GM23338 (cell line): ENCODE results near the gene PPP2R2D. TPM values are rescaled to one million over a fixed set of nuclear protein-coding genes. Genes with fewer than 3 reads are reported as not detected.

Experiments
- ATAC-seq: fragments of 200-7000 bp; cut with Tn5 transposase; 3 replicates; pipeline ENCODE4 v1.9.1; 2020
- DNase-seq: peaks from one replicate; pipeline ENCODE4 v3.0.0-alpha.2; 2015; ENCODE audit warnings: low spot score
- H2AFZ ChIP-seq: fragments of 200-600 bp; sonication (generic); 2 replicates; pipeline ENCODE4 v1.8.0; 2016; ENCODE audit warnings: antibody characterized with exemption, mild to moderate bottlenecking, moderate library complexity
- H3F3A ChIP-seq: fragments of 200-600 bp; sonication (generic); replicated peaks from 2 replicates; pipeline ENCODE4 v1.8.0; 2017; ENCODE audit warnings: antibody characterized with exemption, mixed run types, low read depth
- H3K27ac ChIP-seq: fragments of 200-600 bp; sonication (generic); 2 replicates; pipeline ENCODE4 v1.6.1; 2016; ENCODE audit warnings: low read depth
- H3K27me3 ChIP-seq: fragments of 200-600 bp; sonication (generic); 2 replicates; pipeline ENCODE4 v1.8.0; 2016; ENCODE audit warnings: mild to moderate bottlenecking, mixed run types, moderate library complexity; ENCODE audit not compliant: insufficient read depth
- H3K36me3 ChIP-seq: fragments of 200-600 bp; sonication (generic); 2 replicates; pipeline ENCODE4 v1.8.0; 2016; ENCODE audit warnings: mild to moderate bottlenecking; ENCODE audit not compliant: insufficient read depth
- H3K4me1 ChIP-seq: fragments of 200-600 bp; sonication (generic); 2 replicates; pipeline ENCODE4 v1.8.0; 2016; ENCODE audit warnings: mild to moderate bottlenecking, moderate library complexity; ENCODE audit not compliant: insufficient read depth
- H3K4me2 ChIP-seq: fragments of 200-600 bp; sonication (generic); 2 replicates; pipeline ENCODE4 v1.7.1; 2017; ENCODE audit warnings: mixed run types
- H3K4me3 ChIP-seq: fragments of 200-600 bp; sonication (generic); 2 replicates; pipeline ENCODE4 v1.6.1; 2016; ENCODE audit warnings: mixed run types
- H3K79me2 ChIP-seq: fragments of 200-600 bp; sonication (generic); replicated peaks from 2 replicates; pipeline ENCODE4 v1.8.0; 2017; ENCODE audit warnings: mild to moderate bottlenecking; ENCODE audit not compliant: insufficient read depth
- H3K9me2 ChIP-seq: fragments of 200-600 bp; sonication (generic); 2 replicates; pipeline ENCODE4 v1.8.0; 2017; ENCODE audit not compliant: insufficient read depth
- H4K20me1 ChIP-seq: fragments of 200-600 bp; sonication (generic); replicated peaks from 2 replicates; pipeline ENCODE4 v1.8.0; 2017; ENCODE audit warnings: mild to moderate bottlenecking; ENCODE audit not compliant: insufficient read depth
- H3K27ac Mint-ChIP-seq: 2 replicates; pipeline ENCODE4 v1.8.0; 2020; ENCODE audit warnings: inconsistent platforms, mild to moderate bottlenecking, moderate library complexity, mixed read lengths
- H3K27me3 Mint-ChIP-seq: 3 replicates; pipeline ENCODE4 v1.8.0; 2022; ENCODE audit warnings: low read depth, mild to moderate bottlenecking, moderate library complexity, mixed read lengths, inconsistent platforms; ENCODE audit not compliant: insufficient read depth, poor library complexity
- H3K36me3 Mint-ChIP-seq: 3 replicates; pipeline ENCODE4 v1.8.0; 2021; ENCODE audit warnings: low read depth, mild to moderate bottlenecking, inconsistent platforms, moderate library complexity, mixed read lengths
- H3K4me1 Mint-ChIP-seq: 3 replicates; pipeline ENCODE4 v1.8.0; 2020; ENCODE audit warnings: mild to moderate bottlenecking, inconsistent platforms, mixed read lengths
- H3K4me3 Mint-ChIP-seq: 3 replicates; pipeline ENCODE4 v1.8.0; 2021; ENCODE audit warnings: moderate library complexity, mild to moderate bottlenecking, inconsistent platforms, mixed read lengths
- H3K9me3 Mint-ChIP-seq: 3 replicates; pipeline ENCODE4 v1.8.0; 2020; ENCODE audit warnings: moderate library complexity, mild to moderate bottlenecking, inconsistent platforms, mixed read lengths
- CTCF ChIP-seq, 2 experiments: fragments of 200-600 bp in 1 of 2; sonication (generic) in 1 of 2; conservative IDR thresholded peaks; 2 replicates each; pipeline versions ENCODE4 v1.5.1 to v1.6.1; 2016 to 2017; ENCODE audit warnings: antibody characterized with exemption in 2 of 2, low read depth in 2 of 2, mild to moderate bottlenecking in 2 of 2, moderate library complexity in 1 of 2
- JUNB ChIP-seq: IDR thresholded peaks from one replicate; pipeline ENCODE4 v1.6.1; 2016; ENCODE audit warnings: antibody characterized with exemption; ENCODE audit not compliant: unreplicated experiment
- STAT1 ChIP-seq: IDR thresholded peaks from one replicate; pipeline ENCODE4 v1.6.1; 2016; ENCODE audit warnings: antibody characterized with exemption; ENCODE audit not compliant: unreplicated experiment
- ZNF114 ChIP-seq: fragments of 250-450 bp; sonication (Bioruptor Pico); IDR thresholded peaks from 2 replicates; pipeline ENCODE4 v1.5.0; 2020; ENCODE audit warnings: mild to moderate bottlenecking, moderate library complexity
- ZNF331 ChIP-seq: fragments of 250-450 bp; sonication (Bioruptor Pico); IDR thresholded peaks from 2 replicates; pipeline ENCODE4 v1.5.0; 2020; ENCODE audit warnings: low read depth, mild to moderate bottlenecking, moderate library complexity
- ZNF462 ChIP-seq: fragments of 250-450 bp; sonication (Bioruptor Pico); IDR thresholded peaks from 2 replicates; pipeline ENCODE4 v1.5.0; 2020; ENCODE audit warnings: mild to moderate bottlenecking, moderate library complexity
- polyA plus RNA-seq: library from polyadenylated mRNA; unstranded; fragments of >200 nt; fragmentation: Nextera tagmentation; extraction: Ambion mirVana; gene quantifications from 2 replicates; pipeline ENCODE4 v1.2.1, GENCODE V29; 2016
- total RNA-seq: library from RNA; depleted of rRNA; stranded (reverse); fragments of >200 nt; shearing (Covaris generic); gene quantifications from 2 replicates; pipeline ENCODE4 v1.2.3, GENCODE V29; 2014

The PPP2R2D gene
- total and polyA plus RNA-seq, 2 experiments from 2014 or later, result 28.8 to 33.7 TPM

DNA sequence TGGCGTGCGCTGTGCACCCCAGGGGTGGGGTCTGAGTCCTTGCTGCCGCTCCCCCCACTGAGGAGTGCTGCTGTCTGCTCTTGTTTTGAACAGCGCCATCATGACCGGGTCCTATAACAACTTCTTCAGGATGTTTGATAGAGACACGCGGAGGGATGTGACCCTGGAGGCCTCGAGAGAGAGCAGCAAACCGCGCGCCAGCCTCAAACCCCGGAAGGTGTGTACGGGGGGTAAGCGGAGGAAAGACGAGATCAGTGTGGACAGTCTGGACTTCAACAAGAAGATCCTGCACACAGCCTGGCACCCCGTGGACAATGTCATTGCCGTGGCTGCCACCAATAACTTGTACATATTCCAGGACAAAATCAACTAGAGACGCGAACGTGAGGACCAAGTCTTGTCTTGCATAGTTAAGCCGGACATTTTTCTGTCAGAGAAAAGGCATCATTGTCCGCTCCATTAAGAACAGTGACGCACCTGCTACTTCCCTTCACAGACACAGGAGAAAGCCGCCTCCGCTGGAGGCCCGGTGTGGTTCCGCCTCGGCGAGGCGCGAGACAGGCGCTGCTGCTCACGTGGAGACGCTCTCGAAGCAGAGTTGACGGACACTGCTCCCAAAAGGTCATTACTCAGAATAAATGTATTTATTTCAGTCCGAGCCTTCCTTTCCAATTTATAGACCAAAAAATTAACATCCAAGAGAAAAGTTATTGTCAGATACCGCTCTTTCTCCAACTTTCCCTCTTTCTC, 55.0 kb downstream of the PPP2R2D start (continued):
- TF ChIP-seq ZNF462, result no peak

DNA sequence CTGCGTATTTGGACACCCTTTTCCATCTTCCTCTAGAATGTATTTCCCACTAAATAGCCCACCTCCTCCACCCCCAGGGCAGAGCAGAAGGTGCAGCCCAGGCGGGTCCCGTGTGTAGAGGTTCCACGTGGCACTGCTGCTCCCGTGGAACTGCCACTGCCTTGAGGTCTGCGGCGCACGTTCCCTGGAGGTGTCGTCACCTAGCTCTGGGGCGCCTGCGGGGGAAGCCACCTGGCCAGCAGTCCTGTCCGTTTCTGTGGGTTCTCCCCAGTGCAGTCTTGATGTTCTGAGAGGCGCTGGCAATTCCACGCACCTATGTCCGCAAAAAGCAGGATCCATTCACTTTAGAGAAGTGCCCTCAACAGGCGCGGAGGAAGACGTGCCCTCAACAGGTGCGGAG, 59.0 kb downstream of the PPP2R2D start:
- peaks cover 50% of the 10 kb centered on the region for H3K36me3 Mint-ChIP-seq
- no peak for TF ChIP-seq ZNF331 (CRISPR knock-in tag)
- TF ChIP-seq ZNF114 (CRISPR knock-in tag), result no peak
- no peak for TF ChIP-seq STAT1
- no peak for TF ChIP-seq ZNF462
- TF ChIP-seq CTCF (conservative IDR thresholded peaks at IDR 0.05; ENCODE audit: low read depth in 2 of 2), result no peak
- no peak for TF ChIP-seq JUNB

More for the DNA sequence above, 59.0 kb downstream of the PPP2R2D start:
- Histone ChIP-seq H4K20me1 (peaks cover 4% of the 10 kb centered on the region; the same call in 1 of the 2 replicates), H3K79me2 (no peaks in the 10 kb centered on the region), H3K36me3 (peaks cover 8% of the 10 kb centered on the region; the same call in 1 of the 2 replicates), H3K9me2 (no peaks in the 10 kb centered on the region), H3K4me1 (no peaks in the 10 kb centered on the region), H3K4me3 (no peak overlapping the region), H3F3A (no peaks in the 10 kb centered on the region), H3K27me3 (no peaks in the 10 kb centered on the region), H2AFZ (no peak overlapping the region), H3K4me2 (no peak overlapping the region), H3K27ac (no peak overlapping the region)
- Mint-ChIP-seq H3K9me3 (peaks cover 16% of the 10 kb centered on the region), H3K4me1 (peaks cover 3% of the 10 kb centered on the region; the same call in 2 of the 3 replicates), H3K27ac (no peak overlapping the region), H3K4me3 (no peak overlapping the region), H3K27me3 (peaks cover 21% of the 10 kb centered on the region)
- ATAC-seq (no peak), DNase-seq (no peak)
